HG03439 (cell line): ENCODE data around the gene MAPK8IP3.

Experiments
- ATAC-seq: cut with Tn5 transposase; IDR thresholded peaks from one replicate; pipeline ENCODE4 v1.9.1; 2021; ENCODE audit warnings: mild to moderate bottlenecking, moderate library complexity; ENCODE audit not compliant: unreplicated experiment

The MAPK8IP3 gene

GRCh38 chr16:1705688-1706385 lies at the start of gene MAPK8IP3:
TSS of gene MAPK8IP3 (plus strand) at chr16:1706195. CDS start at chr16:1706340, 145 bp downstream.
- ATAC-seq = peak; percentile 84

- ATAC-seq = no peak
These were observed 49.0 kb upstream of the MAPK8IP3 start for GRCh38 chr16:1656808-1657617.

- no peak for ATAC-seq
These were observed 48.2 kb upstream of the MAPK8IP3 start for GRCh38 chr16:1657841-1658240.

- no peak for ATAC-seq
These were observed 47.0 kb upstream of the MAPK8IP3 start for GRCh38 chr16:1659031-1659430.

- ATAC-seq = no peak
These were observed 44.2 kb upstream of the MAPK8IP3 start for GRCh38 chr16:1661826-1662225.

GRCh38 chr16:1662543-1662942 lies 43.5 kb upstream of the MAPK8IP3 start:
- ATAC-seq = no peak

- ATAC-seq = no peak
These were observed 40.2 kb upstream of the MAPK8IP3 start for GRCh38 chr16:1665829-1666228.

GRCh38 chr16:1666316-1666715 lies 39.7 kb upstream of the MAPK8IP3 start:
- ATAC-seq = no peak

- ATAC-seq = no peak
These were observed 38.7 kb upstream of the MAPK8IP3 start for GRCh38 chr16:1667271-1667670.

GRCh38 chr16:1667916-1668315 lies 38.1 kb upstream of the MAPK8IP3 start:
- ATAC-seq = no peak

GRCh38 chr16:1668612-1669319 lies 37.2 kb upstream of the MAPK8IP3 start:
- ATAC-seq = no peak

GRCh38 chr16:1669698-1670097 lies 36.3 kb upstream of the MAPK8IP3 start:
- ATAC-seq = no peak

GRCh38 chr16:1670371-1670770 lies 35.6 kb upstream of the MAPK8IP3 start:
- no peak for ATAC-seq

GRCh38 chr16:1670866-1671265 lies 35.1 kb upstream of the MAPK8IP3 start:
- ATAC-seq = no peak

GRCh38 chr16:1673424-1674151 lies 32.4 kb upstream of the MAPK8IP3 start:
- no peak for ATAC-seq

GRCh38 chr16:1674306-1674705 lies 31.7 kb upstream of the MAPK8IP3 start:
- no peak for ATAC-seq

GRCh38 chr16:1674751-1675664 lies 31.0 kb upstream of the MAPK8IP3 start:
- no peak for ATAC-seq

GRCh38 chr16:1676661-1677060 lies 29.3 kb upstream of the MAPK8IP3 start:
- ATAC-seq = no peak

- ATAC-seq = no peak
These were observed 28.7 kb upstream of the MAPK8IP3 start for GRCh38 chr16:1677339-1677738.

GRCh38 chr16:1677942-1678499 lies 28.0 kb upstream of the MAPK8IP3 start, which contains the start of gene JPT2:
TSS of gene JPT2 (plus strand) at chr16:1678279. CDS start at chr16:1678313, 34 bp downstream.
- ATAC-seq = peak; percentile 92
